Measurements from ENCODE around the gene DPYSL5. TPM values are rescaled to one million over a fixed set of nuclear protein-coding genes. Genes with fewer than 3 reads are reported as not detected.

Gene DPYSL5
- total RNA-seq, 3 donors from 2014 or later: not detected

- no peak for TF ChIP-seq POLR2A (IDR thresholded peaks at IDR 0.05)
- no peak for TF ChIP-seq CTCF (IDR thresholded peaks at IDR 0.05)
- TF ChIP-seq POLR2AphosphoS5 (IDR thresholded peaks at IDR 0.05): no peak
- intact Hi-C loops (cut with DNase I; ENCODE audit: low total_unique reads): loop anchor here (2.0 kb wide), 1 partner anchor 36 kb away; no protein-coding TSS in a partner anchor
Observed at GRCh38 chr2:26932974-26933373, 85.0 kb downstream of the DPYSL5 start.

DNA sequence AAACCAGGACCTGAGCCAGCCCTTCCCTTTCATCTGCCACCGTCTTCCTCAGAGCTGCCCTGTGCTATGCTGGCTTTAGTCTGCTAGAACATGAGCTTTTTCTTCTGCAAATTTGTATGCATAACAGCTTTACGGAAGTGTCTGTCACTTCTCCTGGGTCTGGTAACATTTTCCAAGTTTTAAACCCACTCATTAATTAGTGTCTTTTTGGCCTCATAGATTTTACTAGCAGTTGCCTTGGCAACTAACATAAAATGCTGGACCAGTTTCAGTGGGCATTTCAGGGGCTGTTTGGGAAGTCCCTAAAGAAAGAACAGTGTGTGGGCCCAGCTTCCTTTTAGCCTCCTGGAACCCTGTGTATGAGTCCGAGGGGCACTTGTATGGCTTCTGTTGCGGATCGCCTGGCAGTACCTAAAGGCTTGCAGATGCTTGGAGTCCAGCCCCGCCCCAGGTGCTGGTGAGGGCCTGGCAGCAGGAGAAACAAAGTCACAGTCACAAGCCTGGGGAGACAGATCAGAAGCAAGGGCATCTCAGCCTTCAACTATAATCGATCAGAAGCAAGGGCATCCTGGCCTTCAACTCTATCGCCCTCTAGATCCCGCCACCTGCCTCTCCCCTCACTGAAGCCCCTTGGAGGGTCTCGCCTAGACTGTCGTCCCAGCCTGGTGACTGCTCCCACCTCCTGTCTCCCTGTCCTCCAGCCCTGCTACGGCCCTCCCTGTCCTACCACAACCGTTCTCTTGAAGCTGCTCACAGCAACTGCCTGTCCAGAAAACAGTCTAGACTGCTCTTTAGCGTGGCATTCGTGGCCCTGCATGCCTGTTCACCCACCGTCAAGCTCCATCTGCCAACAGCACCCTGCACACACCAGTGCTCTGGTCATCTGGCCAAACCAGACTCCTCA lies 85.8 kb downstream of the DPYSL5 start:
- no peak for TF ChIP-seq CTCF (IDR thresholded peaks at IDR 0.05)
- no peak for TF ChIP-seq POLR2AphosphoS5 (IDR thresholded peaks at IDR 0.05)
- no peak for TF ChIP-seq POLR2A (IDR thresholded peaks at IDR 0.05)
- Histone ChIP-seq H3K36me3 (no peaks in the 10 kb centered on the region), H3K4me3 (no peak overlapping the region), H3K27me3 (peaks cover 0 to 9% of the 10 kb centered on the region in 2 donors), H3K4me1 (no peaks in the 10 kb centered on the region), H3K27ac (no peak overlapping the region), H3K9me3 (no peaks in the 10 kb centered on the region)
- DNase-seq (ENCODE audit: low spot score in 2 of 2): no peak
- intact Hi-C loops (cut with DNase I; ENCODE audit: low total_unique reads): loop anchor here (2.0 kb wide), 1 partner anchor 37 kb away; no protein-coding TSS in a partner anchor

More at GRCh38 chr2:26932974-26933373, 85.0 kb downstream of the DPYSL5 start:
- peaks cover 0 to 9% of the 10 kb centered on the region in 2 donors for H3K27me3 ChIP-seq
- H3K4me3 ChIP-seq: no peak overlapping the region
- no peaks in the 10 kb centered on the region for H3K36me3 ChIP-seq
- H3K4me1 ChIP-seq: no peaks in the 10 kb centered on the region
- DNase-seq (ENCODE audit: low spot score in 2 of 2): no peak
- H3K9me3 ChIP-seq: no peaks in the 10 kb centered on the region
- no peak overlapping the region for H3K27ac ChIP-seq

DNA sequence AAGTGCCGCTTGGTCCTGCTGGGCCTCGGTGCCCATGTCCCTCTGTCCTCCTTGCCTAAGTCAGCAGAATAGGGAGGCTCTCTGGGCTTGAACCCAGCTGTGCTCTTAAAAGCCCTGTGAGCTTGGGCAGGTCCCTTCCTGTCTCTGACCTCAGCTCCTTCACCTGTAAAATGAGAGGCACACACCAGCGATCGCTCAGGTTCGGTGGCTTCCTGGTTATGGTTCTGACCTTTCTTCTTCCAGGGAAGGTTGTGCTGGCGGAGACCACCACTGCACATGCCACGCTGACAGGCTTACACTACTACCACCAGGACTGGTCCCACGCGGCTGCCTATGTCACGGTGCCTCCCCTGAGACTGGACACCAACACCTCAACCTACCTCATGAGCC lies 86.4 kb downstream of the DPYSL5 start:
- intact Hi-C loops (cut with DNase I; ENCODE audit: low total_unique reads): no loop called here
- H3K9me3 ChIP-seq: no peaks in the 10 kb centered on the region
- TF ChIP-seq POLR2A (IDR thresholded peaks at IDR 0.05): no peak
- TF ChIP-seq POLR2AphosphoS5 (IDR thresholded peaks at IDR 0.05): no peak
- no peak for TF ChIP-seq CTCF (IDR thresholded peaks at IDR 0.05)
- no peak overlapping the region for H3K27ac ChIP-seq
- H3K36me3 ChIP-seq: no peaks in the 10 kb centered on the region
- H3K4me3 ChIP-seq: no peak overlapping the region
- H3K27me3 ChIP-seq: peaks cover 0 to 8% of the 10 kb centered on the region in 2 donors
- H3K4me1 ChIP-seq: no peaks in the 10 kb centered on the region
- DNase-seq (ENCODE audit: low spot score in 2 of 2): no peak

DNA sequence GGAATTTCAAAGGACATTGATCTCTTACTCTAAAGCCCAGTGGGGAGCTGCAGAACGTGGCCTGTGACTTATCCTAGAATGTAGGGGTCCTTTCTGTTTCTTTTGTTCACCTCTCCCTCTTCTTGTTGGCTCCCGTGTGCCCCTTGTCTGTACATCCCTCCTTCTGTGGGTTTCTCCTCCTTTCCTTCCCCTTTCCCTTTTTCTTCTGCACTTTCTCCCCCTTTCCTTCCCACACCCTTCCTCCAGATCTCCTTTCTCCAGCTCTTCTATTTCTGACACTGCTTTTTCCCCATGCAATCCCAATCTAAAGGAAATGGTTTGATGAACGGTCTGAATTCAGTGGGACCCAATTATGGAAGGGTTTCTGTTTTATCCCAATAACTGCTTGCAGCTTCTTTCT lies 87.1 kb downstream of the DPYSL5 start:
- intact Hi-C loops (cut with DNase I; ENCODE audit: low total_unique reads): no loop called here
- peaks cover 0 to 2% of the 10 kb centered on the region in 2 donors for H3K27me3 ChIP-seq
- no peak overlapping the region for H3K4me3 ChIP-seq
- TF ChIP-seq CTCF (IDR thresholded peaks at IDR 0.05) (no peak), POLR2A (IDR thresholded peaks at IDR 0.05) (no peak)
- H3K36me3 ChIP-seq: no peaks in the 10 kb centered on the region
- no peak overlapping the region for H3K27ac ChIP-seq
- no peaks in the 10 kb centered on the region for H3K9me3 ChIP-seq
- H3K4me1 ChIP-seq: no peaks in the 10 kb centered on the region
- no peak for DNase-seq (ENCODE audit: low spot score in 2 of 2)

- intact Hi-C loops (cut with DNase I; ENCODE audit: low total_unique reads): no loop called here
- no peak overlapping the region for H3K27ac ChIP-seq
- no peaks in the 10 kb centered on the region for H3K4me1 ChIP-seq
- TF ChIP-seq POLR2A (IDR thresholded peaks at IDR 0.05) (no peak), CTCF (IDR thresholded peaks at IDR 0.05) (no peak), POLR2AphosphoS5 (IDR thresholded peaks at IDR 0.05) (no peak)
- DNase-seq (ENCODE audit: low spot score in 2 of 2): no peak
- no peaks in the 10 kb centered on the region for H3K36me3 ChIP-seq
- H3K27me3 ChIP-seq: no peaks in the 10 kb centered on the region
- no peaks in the 10 kb centered on the region for H3K9me3 ChIP-seq
- H3K4me3 ChIP-seq: no peak overlapping the region
Observed at GRCh38 chr2:26936855-26937254, 88.9 kb downstream of the DPYSL5 start.
